Keratinocyte (primary cell): ENCODE data around the gene TMPRSS11D. TPM values are rescaled to one million over a fixed set of nuclear protein-coding genes. Genes with fewer than 3 reads are reported as not detected.
A peak's percentile ranks its signal among the peaks of the same experiment; 100 is the strongest.

Experiments
- DNase-seq: peaks from one replicate; pipeline ENCODE4 v3.0.0-alpha.2; 2011; ENCODE audit warnings: low read depth, missing footprints, low spot score
- FAIRE-seq: peaks from 2 replicates; lab custom pipeline; 2011; peaks lifted over from hg19 to GRCh38; lab: Jason Lieb, UNC
- H2AFZ ChIP-seq: 2 replicates; pipeline ENCODE4 v1.6.0; 2012; ENCODE audit warnings: low read length, control low read depth, inconsistent platforms; ENCODE audit not compliant: control insufficient read depth
- H3K27ac ChIP-seq: 2 replicates; pipeline ENCODE4 v1.5.1; 2011; ENCODE audit warnings: low read length; ENCODE audit not compliant: control insufficient read depth, insufficient read depth
- H3K27me3 ChIP-seq: 3 replicates; pipeline ENCODE4 v1.6.0; 2011; ENCODE audit warnings: low read length; ENCODE audit not compliant: control insufficient read depth, insufficient read depth; ENCODE audit errors: extremely low read depth
- H3K36me3 ChIP-seq, 2 experiments: 2 replicates in 1 of 2; 3 replicates in 1 of 2; pipeline ENCODE4 v1.5.1; 2011; ENCODE audit warnings: low read length in 2 of 2, mild to moderate bottlenecking in 1 of 2; ENCODE audit not compliant: control insufficient read depth in 2 of 2, insufficient read depth in 2 of 2; ENCODE audit errors: extremely low read depth in 1 of 2
- H3K4me1 ChIP-seq: 3 replicates; pipeline ENCODE4 v1.5.1; 2011; ENCODE audit warnings: low read length; ENCODE audit not compliant: control insufficient read depth, insufficient read depth; ENCODE audit errors: extremely low read depth
- H3K4me2 ChIP-seq: 3 replicates; pipeline ENCODE4 v1.6.0; 2011; ENCODE audit warnings: low read depth, low read length; ENCODE audit not compliant: control insufficient read depth, insufficient read depth; ENCODE audit errors: extremely low read depth
- H3K4me3 ChIP-seq, 3 experiments: fragments of 200-600 bp in 1 of 3; sonication (generic) in 1 of 3; 2 replicates in 2 of 3; 3 replicates in 1 of 3; pipeline ENCODE4 v1.5.1; 2011 to 2016; ENCODE audit warnings: low read length in 3 of 3, mild to moderate bottlenecking in 3 of 3, control low read depth in 2 of 3, inconsistent platforms in 1 of 3, low read depth in 1 of 3, mixed read lengths in 1 of 3, mixed run types in 1 of 3, moderate library complexity in 1 of 3; ENCODE audit not compliant: control insufficient read depth in 2 of 3, insufficient read depth in 2 of 3; ENCODE audit errors: extremely low read depth in 1 of 3
- H3K79me2 ChIP-seq: 2 replicates; pipeline ENCODE4 v1.6.0; 2012; ENCODE audit warnings: low read length; ENCODE audit not compliant: control insufficient read depth, insufficient read depth
- H3K9ac ChIP-seq: 3 replicates; pipeline ENCODE4 v1.6.0; 2011; ENCODE audit warnings: low read length; ENCODE audit not compliant: control insufficient read depth, insufficient read depth; ENCODE audit errors: extremely low read depth
- H3K9me1 ChIP-seq: 3 replicates; pipeline ENCODE4 v1.6.0; 2011; ENCODE audit warnings: low read length; ENCODE audit not compliant: control insufficient read depth, insufficient read depth; ENCODE audit errors: extremely low read depth
- H3K9me3 ChIP-seq: 2 replicates; pipeline ENCODE4 v1.5.1; 2012; ENCODE audit warnings: low read depth, low read length; ENCODE audit not compliant: control insufficient read depth
- H4K20me1 ChIP-seq: 3 replicates; pipeline ENCODE4 v1.6.0; 2011; ENCODE audit warnings: low read length; ENCODE audit not compliant: control insufficient read depth, insufficient read depth; ENCODE audit errors: extremely low read depth
- CTCF ChIP-seq, 3 experiments: IDR thresholded peaks in 1 of 3; conservative IDR thresholded peaks in 1 of 3; optimal IDR thresholded peaks in 1 of 3; 2 replicates in 2 of 3; 3 replicates in 1 of 3; pipeline versions ENCODE3 to v1.5.1; 2011; ENCODE audit warnings: low read length in 3 of 3, mild to moderate bottlenecking in 3 of 3, moderate library complexity in 2 of 3, control low read depth in 1 of 3, inconsistent platforms in 1 of 3; ENCODE audit not compliant: insufficient read depth in 2 of 3; ENCODE audit errors: extremely low read depth in 1 of 3
- EZH2 ChIP-seq: IDR thresholded peaks from one replicate; pipeline ENCODE4 v1.6.1; 2012; ENCODE audit warnings: inconsistent platforms, mild to moderate bottlenecking, low read length, moderate library complexity
- dilution Hi-C: fragments of 300-500 bp; cut with MboI; formaldehyde crosslinking; loops from one replicate; pipeline ENCODE4 v1.7.0; 2020; ENCODE audit warnings: low sequenced_read_pairs; ENCODE audit not compliant: extremely low pct_ligation_motif_present
- polyA plus RNA-seq, 5 experiments: library from polyadenylated mRNA; depleted of rRNA in 3 of 5; stranded (reverse) in 3 of 5; stranded (forward) in 1 of 5; unstranded in 1 of 5; fragments of >200 nt; gene quantifications; 1 replicate in 1 of 5; 2 replicates in 3 of 5; 3 replicates in 1 of 5; pipeline versions ENCODE4 v1.2.1 to v1.2.3, GENCODE V29; 2011 to 2012; ENCODE audit warnings: missing spikeins in 2 of 5, low read depth in 1 of 5, low replicate concordance in 1 of 5

The TMPRSS11D gene
- polyA plus RNA-seq, 1 donor (not counting 4 experiments of a cell fraction or from before 2014, with no cell fraction given) = 0.28 TPM

- Histone ChIP-seq H3K4me3 (no peak overlapping the region), H3K27me3 (no peaks in the 10 kb centered on the region), H4K20me1 (no peaks in the 10 kb centered on the region), H3K9me3 (no peaks in the 10 kb centered on the region), H2AFZ (no peak overlapping the region), H3K4me2 (no peak overlapping the region), H3K9ac (no peak overlapping the region), H3K9me1 (no peaks in the 10 kb centered on the region), H3K4me1 (peaks cover 15% of the 10 kb centered on the region), H3K27ac (no peak overlapping the region), H3K79me2 (no peaks in the 10 kb centered on the region), H3K36me3 (no peaks in the 10 kb centered on the region)
- DNase-seq = no peak
- dilution Hi-C loops = no loop called here
- no peak for FAIRE-seq
- TF ChIP-seq CTCF (optimal IDR thresholded peaks at IDR 0.05 in 1 of 3, IDR thresholded peaks at IDR 0.05 in 1 of 3, conservative IDR thresholded peaks at IDR 0.05 in 1 of 3; ENCODE audit: extremely low read depth in 1 of 3, insufficient read depth in 2 of 3, low read length in 3 of 3) (no peak), EZH2 (no peak)
Observed at GRCh38 chr4:67926485-67926884, 42.7 kb upstream of the TMPRSS11D start.

- no peak overlapping the region for H3K27ac ChIP-seq
- H3K4me2 ChIP-seq = no peak overlapping the region
- H3K9me3 ChIP-seq = no peaks in the 10 kb centered on the region
- H3K9me1 ChIP-seq = no peaks in the 10 kb centered on the region
- dilution Hi-C loops = no loop called here
- H3K27me3 ChIP-seq = no peaks in the 10 kb centered on the region
- no peaks in the 10 kb centered on the region for H3K36me3 ChIP-seq
- H4K20me1 ChIP-seq = no peaks in the 10 kb centered on the region
- FAIRE-seq (peak; percentile 73), DNase-seq (no peak)
- no peak overlapping the region for H3K4me3 ChIP-seq
- TF ChIP-seq EZH2 (no peak), CTCF (optimal IDR thresholded peaks at IDR 0.05 in 1 of 3, IDR thresholded peaks at IDR 0.05 in 1 of 3, conservative IDR thresholded peaks at IDR 0.05 in 1 of 3; ENCODE audit: extremely low read depth in 1 of 3, insufficient read depth in 2 of 3, low read length in 3 of 3) (no peak)
- no peaks in the 10 kb centered on the region for H3K79me2 ChIP-seq
- H2AFZ ChIP-seq = no peak overlapping the region
- H3K9ac ChIP-seq = no peak overlapping the region
- no peaks in the 10 kb centered on the region for H3K4me1 ChIP-seq
Observed at GRCh38 chr4:67922697-67923096, 38.9 kb upstream of the TMPRSS11D start.
